Activated T-cell treated with anti-CD3 and anti-CD28 coated beads, Interleukin-2, amount 50 U/mL, for 48 hours (primary cell): ENCODE data around the gene NEDD4L.

Experiments used
- DNase-seq, 2 experiments: peaks; one replicate each; pipeline ENCODE4 v3.0.0-alpha.2; 2020

The NEDD4L gene

GRCh38 chr18:58125183-58125582 is 81.2 kb downstream of the NEDD4L start:
- DNase-seq: no peak

- DNase-seq: no peak
These were observed 81.7 kb downstream of the NEDD4L start for GRCh38 chr18:58125756-58126155.

GRCh38 chr18:58128381-58129374 is 84.7 kb downstream of the NEDD4L start:
- DNase-seq: no peak

- DNase-seq: no peak
These were observed 88.7 kb downstream of the NEDD4L start for GRCh38 chr18:58132595-58133261.

GRCh38 chr18:58135183-58135641 is 91.2 kb downstream of the NEDD4L start:
- no peak for DNase-seq

GRCh38 chr18:58135701-58136331 is 91.8 kb downstream of the NEDD4L start:
- DNase-seq: peak; percentile 65 to 66

- DNase-seq: no peak
These were observed 92.9 kb downstream of the NEDD4L start for GRCh38 chr18:58136879-58137278.

GRCh38 chr18:58139459-58140386 is 95.7 kb downstream of the NEDD4L start:
- DNase-seq: no peak

- no peak for DNase-seq
These were observed 96.6 kb downstream of the NEDD4L start for GRCh38 chr18:58140387-58141325.

- no peak for DNase-seq
These were observed 99.4 kb downstream of the NEDD4L start for GRCh38 chr18:58143386-58143785.

GRCh38 chr18:58144106-58144505 is 100.1 kb downstream of the NEDD4L start:
- DNase-seq: no peak

GRCh38 chr18:58144671-58145285 is 100.8 kb downstream of the NEDD4L start:
- DNase-seq: no peak

- DNase-seq: no peak
These were observed 102.1 kb downstream of the NEDD4L start for GRCh38 chr18:58146099-58146498.

- no peak for DNase-seq
These were observed 105.0 kb downstream of the NEDD4L start for GRCh38 chr18:58148954-58149471.

GRCh38 chr18:58150772-58151171 is 106.7 kb downstream of the NEDD4L start:
- DNase-seq: no peak

- no peak for DNase-seq
These were observed 108.2 kb downstream of the NEDD4L start for GRCh38 chr18:58152216-58152615.

GRCh38 chr18:58152891-58153290 is 108.9 kb downstream of the NEDD4L start:
- no peak for DNase-seq

- DNase-seq: no peak
These were observed 112.5 kb downstream of the NEDD4L start for GRCh38 chr18:58156516-58156915.

GRCh38 chr18:58157237-58157636 is 113.2 kb downstream of the NEDD4L start:
- no peak for DNase-seq

- no peak for DNase-seq
These were observed 114.0 kb downstream of the NEDD4L start for GRCh38 chr18:58158008-58158407.
